GM10266 (cell line): ENCODE data around the gene VAC14.
A peak's percentile ranks its signal among the peaks of the same experiment; 100 is the strongest.
"Not testable (repeated sequence)": the region's sequence is repeated elsewhere in the genome, so short reads cannot be mapped to it uniquely, and the experiment has no call there.

Experiments
- DNase-seq: peaks from one replicate; pipeline ENCODE4 v3.0.0; 2012; ENCODE audit errors: extremely low spot score
- TF ChIP-seq, protein P1 (sequence below): IDR thresholded peaks from 2 replicates; pipeline ENCODE4 v1.5.1; 2012; ENCODE audit warnings: mild to moderate bottlenecking, low read depth; ENCODE audit not compliant: control insufficient read depth, insufficient read depth; ENCODE audit errors: missing control alignments

The VAC14 gene

DNA sequence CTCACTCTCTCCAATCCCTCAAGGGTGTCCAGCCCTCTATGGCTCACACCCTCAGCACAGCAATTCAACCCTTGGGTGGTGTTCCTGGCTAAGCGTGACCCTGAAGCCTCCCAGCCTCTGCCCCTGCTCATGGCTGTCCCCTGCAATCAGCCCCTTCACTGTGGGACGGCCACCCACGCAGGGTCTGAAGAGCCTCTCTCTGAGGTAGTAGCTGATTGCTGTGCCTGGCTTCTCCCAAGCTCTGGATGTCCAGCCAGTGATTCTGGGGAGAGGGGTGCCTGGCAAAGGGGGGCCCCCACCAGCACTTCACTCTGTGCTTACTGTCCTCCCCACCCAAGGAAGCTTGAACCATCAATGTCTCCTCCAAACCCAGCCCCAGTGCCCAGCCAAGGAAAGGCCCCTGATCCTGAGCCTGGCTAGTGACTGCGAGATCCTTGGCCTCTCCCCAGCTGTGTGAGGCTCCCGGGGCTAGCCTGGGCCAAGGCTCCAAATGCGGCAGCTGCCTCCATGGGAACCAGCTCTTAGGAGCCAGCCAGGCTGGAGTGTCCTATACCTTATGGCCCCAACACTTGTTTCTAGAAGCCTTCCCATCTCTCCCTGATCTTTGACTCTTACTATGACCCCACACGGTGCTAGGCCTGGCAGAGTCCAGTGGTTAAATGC is 125.0 kb downstream of the VAC14 start:
- DNase-seq, result no peak
- TF ChIP-seq, protein P1, sequence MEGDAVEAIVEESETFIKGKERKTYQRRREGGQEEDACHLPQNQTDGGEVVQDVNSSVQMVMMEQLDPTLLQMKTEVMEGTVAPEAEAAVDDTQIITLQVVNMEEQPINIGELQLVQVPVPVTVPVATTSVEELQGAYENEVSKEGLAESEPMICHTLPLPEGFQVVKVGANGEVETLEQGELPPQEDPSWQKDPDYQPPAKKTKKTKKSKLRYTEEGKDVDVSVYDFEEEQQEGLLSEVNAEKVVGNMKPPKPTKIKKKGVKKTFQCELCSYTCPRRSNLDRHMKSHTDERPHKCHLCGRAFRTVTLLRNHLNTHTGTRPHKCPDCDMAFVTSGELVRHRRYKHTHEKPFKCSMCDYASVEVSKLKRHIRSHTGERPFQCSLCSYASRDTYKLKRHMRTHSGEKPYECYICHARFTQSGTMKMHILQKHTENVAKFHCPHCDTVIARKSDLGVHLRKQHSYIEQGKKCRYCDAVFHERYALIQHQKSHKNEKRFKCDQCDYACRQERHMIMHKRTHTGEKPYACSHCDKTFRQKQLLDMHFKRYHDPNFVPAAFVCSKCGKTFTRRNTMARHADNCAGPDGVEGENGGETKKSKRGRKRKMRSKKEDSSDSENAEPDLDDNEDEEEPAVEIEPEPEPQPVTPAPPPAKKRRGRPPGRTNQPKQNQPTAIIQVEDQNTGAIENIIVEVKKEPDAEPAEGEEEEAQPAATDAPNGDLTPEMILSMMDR, result no peak

DNA sequence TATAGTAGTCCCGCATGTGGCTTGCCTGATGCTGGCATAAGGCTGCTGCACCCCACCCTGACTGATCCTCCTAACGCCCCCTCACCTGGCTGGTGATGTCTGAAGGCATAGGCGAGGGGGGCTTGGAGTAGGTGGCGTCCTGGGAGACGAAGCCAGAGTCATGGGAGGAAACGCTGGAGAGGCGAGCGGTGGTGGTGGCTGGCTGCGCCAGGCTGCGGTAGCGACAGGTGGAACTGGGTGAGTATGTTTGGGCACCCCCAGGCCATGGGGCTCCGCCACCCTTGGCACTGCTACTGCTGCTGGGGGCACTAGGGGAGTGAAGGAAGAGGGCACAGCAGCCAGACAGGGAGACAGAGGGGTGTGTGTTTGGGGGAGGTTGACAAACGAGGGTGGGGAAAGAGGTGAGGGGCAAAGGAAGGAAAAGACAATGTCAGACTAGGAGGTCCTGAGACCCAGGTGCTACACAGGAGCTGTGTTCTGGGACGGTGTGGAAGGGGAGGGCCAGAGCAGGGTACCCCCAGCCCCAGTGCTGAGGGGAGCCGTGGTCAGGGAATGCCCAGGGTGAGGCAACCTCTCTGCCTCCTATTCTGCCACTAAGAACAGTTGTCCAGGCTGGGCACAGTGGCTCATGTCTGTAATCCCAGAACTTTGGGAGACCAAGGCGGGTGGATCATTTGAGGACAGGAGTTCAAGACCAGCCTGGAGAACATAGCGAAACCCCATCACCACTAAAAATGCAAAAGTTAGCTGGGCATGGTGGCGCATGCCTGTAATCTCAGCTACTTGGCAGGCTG is 126.5 kb downstream of the VAC14 start:
- DNase-seq, result no peak
- TF ChIP-seq, protein P1, result no peak

DNA sequence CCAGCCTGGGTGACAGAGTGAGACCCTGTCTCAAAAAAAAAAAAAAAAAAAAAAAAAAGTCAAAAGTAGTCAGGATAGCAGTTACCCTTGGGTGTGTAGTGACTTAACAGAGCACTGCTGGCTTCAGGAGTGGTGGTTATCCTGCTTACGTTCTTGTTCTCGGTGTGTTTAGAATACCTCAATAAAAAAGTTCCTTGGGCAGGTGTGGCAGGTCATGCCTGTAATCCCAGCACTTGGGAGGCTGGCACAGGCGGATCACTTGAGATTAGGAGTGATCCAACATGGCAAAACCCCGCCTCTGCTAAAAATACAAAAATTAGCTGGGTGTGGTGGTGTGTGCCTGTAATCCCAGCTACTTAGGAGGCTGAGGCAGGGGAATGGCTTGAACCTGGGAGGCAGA is 130.0 kb downstream of the VAC14 start:
- DNase-seq, result not testable (repeated sequence)

DNA sequence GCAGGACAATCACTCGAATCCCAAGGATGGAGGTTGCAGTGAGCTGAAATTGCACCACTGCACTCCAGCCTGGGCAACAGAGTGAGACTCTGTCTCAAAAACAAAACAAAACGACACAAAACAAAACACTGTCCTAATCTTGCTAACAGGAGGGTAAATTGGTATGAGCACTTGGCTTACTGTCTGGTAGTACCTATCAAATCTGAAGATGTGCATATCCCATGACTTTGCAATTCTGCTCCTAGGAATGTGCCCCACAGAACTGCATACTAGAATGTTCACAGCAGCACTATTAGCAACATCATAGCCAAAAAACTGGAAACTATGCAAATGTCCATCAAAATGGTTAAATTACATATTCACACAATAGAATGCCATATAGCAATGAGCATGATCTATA is 130.8 kb downstream of the VAC14 start:
- no peak for DNase-seq
- TF ChIP-seq, protein P1, result no peak

DNA sequence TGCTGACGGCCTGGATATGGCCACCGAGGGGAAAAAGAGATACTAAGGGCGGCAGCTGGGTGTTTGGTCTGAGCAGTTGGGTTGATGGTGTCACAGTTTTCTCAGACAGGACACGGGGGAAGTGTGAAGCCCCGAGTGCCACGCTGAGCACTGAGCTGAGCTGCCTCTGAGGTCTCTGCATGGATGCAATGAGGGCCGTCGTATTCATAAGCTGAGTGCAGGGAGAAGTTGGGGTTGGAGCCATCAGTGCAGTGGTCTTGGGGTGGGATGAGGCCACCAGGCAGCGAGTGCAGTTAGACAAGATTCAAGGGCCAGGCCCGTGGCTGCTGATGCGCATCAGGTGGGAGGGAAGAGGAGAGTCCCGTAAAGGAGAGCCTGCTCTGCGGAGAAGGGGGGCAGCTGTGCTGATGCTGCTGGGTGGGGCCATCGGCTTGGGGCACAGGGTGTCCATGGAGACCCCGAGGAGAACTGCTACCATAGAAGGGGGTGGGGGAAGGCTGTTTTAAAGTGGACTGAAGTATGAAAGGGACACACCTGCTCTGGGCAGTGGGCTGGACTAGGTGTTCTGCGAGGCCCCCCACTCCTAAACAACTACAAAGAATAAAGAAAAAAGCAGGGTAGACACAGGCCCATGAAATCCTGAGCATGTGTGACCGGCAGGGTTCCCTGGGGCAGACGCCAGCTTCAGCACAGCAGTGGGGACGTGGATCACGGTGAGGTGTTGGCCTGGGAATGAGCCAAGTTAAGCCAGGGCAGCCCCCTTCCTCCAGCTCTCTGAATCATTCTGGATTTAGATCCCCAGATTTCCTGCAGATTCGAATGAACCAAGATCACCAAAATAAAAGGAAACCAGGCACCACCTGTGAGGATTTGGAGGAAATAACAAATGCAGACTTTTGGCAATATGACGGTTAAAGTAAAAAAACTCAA is 134.9 kb downstream of the VAC14 start:
- DNase-seq, result no peak
- TF ChIP-seq, protein P1, result no peak

DNA sequence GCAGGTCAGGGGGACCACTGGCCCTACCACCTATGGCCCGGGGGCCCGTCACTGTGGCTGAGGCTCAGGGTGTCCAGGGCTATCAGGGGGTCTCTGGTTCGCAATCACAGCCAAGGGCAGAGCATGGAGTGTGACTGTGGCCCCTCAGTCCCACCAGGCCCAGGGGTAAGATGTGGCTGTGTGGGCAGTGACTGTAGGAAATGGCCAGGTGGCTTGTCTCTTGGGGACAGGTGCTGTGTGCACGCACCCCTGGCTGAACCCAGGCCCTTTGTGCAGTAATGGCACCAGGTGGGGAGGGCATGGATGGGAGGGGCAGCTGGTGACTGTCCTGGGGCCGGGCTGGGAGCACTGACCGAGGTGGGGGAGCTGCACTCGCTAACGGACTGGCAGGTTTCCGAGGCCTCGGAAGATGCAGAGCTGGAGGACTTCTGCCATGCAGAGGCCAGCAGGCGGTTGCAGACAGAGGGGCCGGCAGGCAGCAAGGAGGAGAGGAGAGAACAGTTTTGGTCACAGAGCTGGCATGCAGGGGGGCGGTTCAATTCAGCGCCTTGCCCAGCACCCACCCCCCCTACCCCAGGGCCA is 135.8 kb downstream of the VAC14 start:
- DNase-seq, result peak; percentile 33
- TF ChIP-seq, protein P1, result no peak

DNA sequence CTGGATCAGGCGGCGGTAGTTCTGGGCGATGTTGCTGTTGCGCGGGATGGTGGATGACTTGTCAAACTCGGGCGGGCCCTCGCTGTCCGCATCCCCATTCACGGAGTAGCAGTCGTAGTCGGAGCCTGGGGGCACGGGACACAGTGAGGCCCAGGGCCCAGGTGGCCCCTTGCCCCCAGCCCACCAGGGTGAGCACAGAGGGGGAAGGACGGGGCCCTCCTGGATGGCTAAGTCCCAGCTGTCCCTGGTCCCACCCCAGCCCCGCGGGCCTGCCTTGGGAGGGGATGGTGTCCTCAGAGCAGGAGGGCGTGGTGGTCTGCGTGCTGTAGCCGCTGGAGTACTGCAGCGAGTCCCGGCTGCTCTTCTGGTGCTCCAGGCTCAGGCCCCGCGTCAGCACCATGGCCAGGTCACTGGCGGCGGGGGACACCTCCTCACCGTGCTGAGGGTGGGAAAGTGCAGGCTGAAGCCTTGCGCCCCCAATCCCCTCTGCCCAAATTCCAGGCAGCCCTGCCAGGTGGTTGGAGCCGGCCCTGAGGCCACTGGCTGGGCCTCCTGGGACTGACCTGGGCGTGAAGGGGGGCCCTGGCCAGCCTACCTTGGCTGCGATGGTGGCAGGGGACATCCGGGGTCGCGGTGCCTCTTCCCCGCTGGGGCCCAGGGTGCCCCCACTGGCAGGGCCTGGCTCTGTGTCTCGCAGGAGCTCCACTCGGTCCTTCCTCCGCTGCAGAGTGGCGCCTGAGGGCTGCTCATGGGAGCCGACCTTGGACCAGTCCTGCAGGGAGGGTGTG is 136.4 kb downstream of the VAC14 start:
- TF ChIP-seq, protein P1, result no peak
- no peak for DNase-seq
